Caco-2 (cell line): Measurements from ENCODE around the gene KCNE3. TPM values are rescaled to one million over a fixed set of nuclear protein-coding genes. Genes with fewer than 3 reads are reported as not detected.

Experiments
- BruUV-seq: library from RNA; stranded (reverse); fragments of 400-500 nt; replicated peaks from 2 replicates; lab custom pipeline; 2021; lab: Mats Ljungman, UMichigan
- CTCF ChIA-PET: fragments of 300-600 bp; sonication (Branson Sonifier 250); formaldehyde crosslinking; loops from one replicate; lab custom pipeline; 2022; ENCODE audit warnings: antibody characterized with exemption; lab: Charles Lee
- POLR2A ChIA-PET: fragments of 300-600 bp; sonication (Branson Sonifier 250); formaldehyde crosslinking; loops from one replicate; lab custom pipeline; 2022; ENCODE audit warnings: antibody characterized with exemption; lab: Charles Lee
- DNase-seq, 2 experiments: peaks; one replicate each; pipeline versions ENCODE4 v3.0.0 to v3.0.0-alpha.2; 2020 to 2022
- H3K27me3 ChIP-seq: replicated peaks from 2 replicates; pipeline ENCODE4 v1.6.0; 2011; ENCODE audit warnings: low read length; ENCODE audit not compliant: control insufficient read depth, insufficient read depth
- H3K36me3 ChIP-seq: 2 replicates; pipeline ENCODE4 v1.5.1; 2011; ENCODE audit warnings: low read length; ENCODE audit not compliant: control insufficient read depth, insufficient read depth
- H3K4me1 ChIP-seq: fragments of 250-450 bp; sonication (Bioruptor Pico); 2 replicates; pipeline ENCODE4 v1.5.1; 2020; ENCODE audit warnings: mild to moderate bottlenecking
- H3K4me3 ChIP-seq: 2 replicates; pipeline ENCODE4 v1.5.1; 2011; ENCODE audit warnings: low read depth, mild to moderate bottlenecking, control low read depth, low read length
- H3K9me3 ChIP-seq: fragments of 250-450 bp; sonication (Bioruptor Pico); 2 replicates; pipeline ENCODE4 v1.5.1; 2020; ENCODE audit warnings: mild to moderate bottlenecking, moderate library complexity
- H3K27ac Mint-ChIP-seq: one replicate; pipeline ENCODE4 v1.8.0; 2022; ENCODE audit warnings: mixed read lengths; ENCODE audit not compliant: unreplicated experiment
- H3K27me3 Mint-ChIP-seq: one replicate; pipeline ENCODE4 v1.8.0; 2022; ENCODE audit warnings: mixed read lengths; ENCODE audit not compliant: insufficient read depth, unreplicated experiment
- H3K36me3 Mint-ChIP-seq: one replicate; pipeline ENCODE4 v1.8.0; 2022; ENCODE audit warnings: mild to moderate bottlenecking, mixed read lengths; ENCODE audit not compliant: insufficient read depth, unreplicated experiment
- H3K4me1 Mint-ChIP-seq: one replicate; pipeline ENCODE4 v1.8.0; 2022; ENCODE audit warnings: low read depth, mixed read lengths; ENCODE audit not compliant: unreplicated experiment
- H3K4me3 Mint-ChIP-seq: one replicate; pipeline ENCODE4 v1.8.0; 2022; ENCODE audit warnings: mild to moderate bottlenecking, moderate library complexity, mixed read lengths; ENCODE audit not compliant: unreplicated experiment
- H3K9me3 Mint-ChIP-seq: one replicate; pipeline ENCODE4 v1.8.0; 2022; ENCODE audit warnings: mixed read lengths; ENCODE audit not compliant: unreplicated experiment
- CTCF ChIP-seq, 2 experiments: fragments of 200-600 bp in 1 of 2; IDR thresholded peaks; 1 replicate in 1 of 2; 2 replicates in 1 of 2; pipeline versions ENCODE4 v1.5.1 to v1.8.0; 2011 to 2022; ENCODE audit warnings: antibody characterized with exemption in 1 of 2, control low read depth in 1 of 2, inconsistent platforms in 1 of 2, low read depth in 1 of 2, low read length in 1 of 2, mild to moderate bottlenecking in 1 of 2, moderate library complexity in 1 of 2; ENCODE audit not compliant: insufficient read depth in 1 of 2, severe bottlenecking in 1 of 2, unreplicated experiment in 1 of 2
- intact Hi-C: fragments of 100-400 bp; cut with micrococcal nuclease; formaldehyde crosslinking; loops from one replicate; pipeline ENCODE4 v1.10.0; 2022; ENCODE audit not compliant: unreplicated experiment
- total RNA-seq: library from RNA; stranded (reverse); gene quantifications from 2 replicates; pipeline ENCODE4 v1.2.3, GENCODE V29; 2022

Gene KCNE3
- total RNA-seq, 1 experiment from 2014 or later, result 58.2 TPM

DNA sequence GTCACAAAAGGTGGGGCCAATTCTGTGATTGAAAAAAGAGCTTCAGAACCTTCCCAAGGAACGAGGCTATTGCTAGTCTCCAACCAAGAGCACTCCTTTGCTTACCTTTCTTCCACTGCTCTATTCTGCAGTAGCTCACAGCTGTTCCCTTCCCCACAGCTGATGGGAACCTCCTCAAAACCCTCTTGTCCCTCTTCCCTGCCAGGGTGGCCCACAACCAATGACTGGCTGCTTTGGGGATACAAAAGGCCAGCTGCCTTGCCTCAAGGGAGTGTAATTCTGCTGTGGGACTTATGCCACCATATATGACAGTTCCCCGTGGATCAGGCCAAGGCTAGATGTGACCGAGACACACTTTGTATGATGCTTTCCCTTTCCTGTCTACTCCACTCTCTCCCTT, 15.0 kb downstream of the KCNE3 start:
- no peaks in the 10 kb centered on the region for H3K36me3 ChIP-seq
- no peaks in the 10 kb centered on the region for H3K9me3 ChIP-seq
- CTCF ChIA-PET, result interaction anchor here (0.6 to 7.0 kb wide), 14 partner anchors 10 to 197 kb away, joined by 3 to 196 read pairs (median 5); partner anchors contain the start of genes LIPT2 and POLD3
- BruUV-seq, result no TSS peak
- H3K4me3 ChIP-seq, result no peak overlapping the region
- Mint-ChIP-seq H3K9me3 (no peaks in the 10 kb centered on the region), H3K4me3 (no peak overlapping the region), H3K27ac (no peak overlapping the region), H3K4me1 (peaks cover 7% of the 10 kb centered on the region), H3K36me3 (peaks cover 11% of the 10 kb centered on the region), H3K27me3 (no peaks in the 10 kb centered on the region)
- H3K4me1 ChIP-seq, result peaks cover 10% of the 10 kb centered on the region
- POLR2A ChIA-PET, result no interaction called here
- intact Hi-C loops, result no loop called here
- no peaks in the 10 kb centered on the region for H3K27me3 ChIP-seq
- no peak for DNase-seq
- no peak for TF ChIP-seq CTCF (IDR thresholded peaks at IDR 0.05; ENCODE audit: insufficient read depth in 1 of 2, low read depth in 1 of 2, low read length in 1 of 2, severe bottlenecking in 1 of 2, unreplicated experiment in 1 of 2)

DNA sequence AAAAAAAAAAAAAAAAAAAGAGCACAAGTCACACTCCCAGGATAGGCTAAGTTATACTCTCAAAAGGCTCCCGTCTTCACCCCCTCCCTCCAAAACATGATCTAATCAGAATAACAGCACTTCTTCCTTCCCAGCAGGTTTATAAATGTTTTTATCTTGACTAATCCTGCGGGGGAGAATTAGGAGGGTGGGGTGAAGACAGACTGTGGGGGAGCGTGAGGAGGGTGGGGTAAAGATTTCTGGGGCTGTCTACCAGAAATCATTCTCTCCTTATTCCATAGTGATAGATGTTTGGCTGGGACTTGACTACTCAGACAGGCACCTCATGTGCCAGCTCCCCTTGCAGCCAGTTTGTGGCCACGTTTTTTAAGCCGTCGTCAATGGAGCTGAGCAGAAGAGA, 17.0 kb downstream of the KCNE3 start:
- no peaks in the 10 kb centered on the region for H3K27me3 Mint-ChIP-seq
- intact Hi-C loops, result no loop called here
- POLR2A ChIA-PET, result interaction anchor here (1.0 kb wide), 1 partner anchor 468 kb away, joined by 3 read pairs; the partner anchor contains the start of gene UCP2

DNA sequence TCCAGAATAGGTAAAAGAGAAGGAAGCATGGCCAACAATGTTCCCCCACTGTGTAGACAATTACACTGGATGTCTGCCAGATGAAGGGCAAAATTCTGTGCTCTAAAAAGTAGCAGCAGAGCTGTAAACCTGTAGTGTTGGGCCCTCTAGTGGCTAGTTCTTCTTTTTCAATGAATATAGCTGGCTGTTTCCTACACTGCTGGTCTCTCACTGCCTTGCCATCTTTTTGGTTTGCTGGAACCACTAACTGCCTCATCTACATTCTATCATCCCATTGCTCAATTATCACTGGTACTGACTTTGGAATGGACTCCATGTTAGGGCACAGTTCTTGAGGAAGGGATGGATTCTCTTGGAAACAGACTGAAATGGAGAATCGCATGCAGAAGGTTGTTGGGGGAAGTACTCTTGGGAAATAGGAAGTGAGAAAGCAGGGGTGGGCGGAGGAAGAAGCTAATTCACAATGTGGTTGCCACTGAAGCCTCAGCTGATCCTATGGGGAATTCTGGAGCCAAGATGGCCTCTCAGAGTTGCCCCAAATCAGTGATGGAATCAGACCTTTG, 17.9 kb downstream of the KCNE3 start:
- Mint-ChIP-seq H3K4me3 (no peak overlapping the region), H3K36me3 (peaks cover 5% of the 10 kb centered on the region), H3K27me3 (no peaks in the 10 kb centered on the region), H3K27ac (no peak overlapping the region), H3K9me3 (no peaks in the 10 kb centered on the region), H3K4me1 (peaks cover 9% of the 10 kb centered on the region)
- DNase-seq, result peak; percentile 60 to 81
- Histone ChIP-seq H3K27me3 (no peaks in the 10 kb centered on the region), H3K36me3 (no peaks in the 10 kb centered on the region), H3K9me3 (no peaks in the 10 kb centered on the region), H3K4me1 (peaks cover 12% of the 10 kb centered on the region), H3K4me3 (no peak overlapping the region)
- intact Hi-C loops, result loop anchor here (1.0 to 5.0 kb wide), 5 partner anchors 61 to 277 kb away; partner anchors contain the start of genes C2CD3, P4HA3 and PPME1
- TF ChIP-seq CTCF (IDR thresholded peaks at IDR 0.05; ENCODE audit: insufficient read depth in 1 of 2, low read depth in 1 of 2, low read length in 1 of 2, severe bottlenecking in 1 of 2, unreplicated experiment in 1 of 2), result peak; percentile 84 to 88
- POLR2A ChIA-PET, result interaction anchor here (0.5 to 1.1 kb wide), 4 partner anchors 16 to 467 kb away, joined by 3 to 6 read pairs (median 4); partner anchors contain the start of genes LIPT2 and UCP2
- CTCF ChIA-PET, result interaction anchor here (0.5 to 7.0 kb wide), 31 partner anchors 9 to 651 kb away, joined by 3 to 196 read pairs (median 5); partner anchors contain the start of genes KCNE3, LIPT2, PGM2L1 and POLD3
- BruUV-seq, result no TSS peak

More for the DNA sequence above, 17.0 kb downstream of the KCNE3 start:
- Histone ChIP-seq H3K4me3 (no peak overlapping the region), H3K27me3 (no peaks in the 10 kb centered on the region), H3K36me3 (no peaks in the 10 kb centered on the region), H3K4me1 (peaks cover 12% of the 10 kb centered on the region), H3K9me3 (no peaks in the 10 kb centered on the region)
- Mint-ChIP-seq H3K4me3 (no peak overlapping the region), H3K9me3 (no peaks in the 10 kb centered on the region), H3K27ac (no peak overlapping the region), H3K4me1 (peaks cover 7% of the 10 kb centered on the region), H3K36me3 (peaks cover 5% of the 10 kb centered on the region)
- CTCF ChIA-PET, result interaction anchor here (0.6 to 7.0 kb wide), 15 partner anchors 8 to 491 kb away, joined by 3 to 196 read pairs (median 8); partner anchors contain the start of gene LIPT2
- DNase-seq, result no peak
- no peak for TF ChIP-seq CTCF (IDR thresholded peaks at IDR 0.05; ENCODE audit: insufficient read depth in 1 of 2, low read depth in 1 of 2, low read length in 1 of 2, severe bottlenecking in 1 of 2, unreplicated experiment in 1 of 2)
- no TSS peak for BruUV-seq
